ENCODE results near the gene XRN1. TPM values are rescaled to one million over a fixed set of nuclear protein-coding genes. Genes with fewer than 3 reads are reported as not detected.
A peak's percentile ranks its signal among the peaks of the same experiment; 100 is the strongest.

Gene XRN1
- total and polyA plus RNA-seq, 2 donors (not counting 1 experiment from before 2014, with no cell fraction given), result 6.3 to 91.8 TPM

DNA sequence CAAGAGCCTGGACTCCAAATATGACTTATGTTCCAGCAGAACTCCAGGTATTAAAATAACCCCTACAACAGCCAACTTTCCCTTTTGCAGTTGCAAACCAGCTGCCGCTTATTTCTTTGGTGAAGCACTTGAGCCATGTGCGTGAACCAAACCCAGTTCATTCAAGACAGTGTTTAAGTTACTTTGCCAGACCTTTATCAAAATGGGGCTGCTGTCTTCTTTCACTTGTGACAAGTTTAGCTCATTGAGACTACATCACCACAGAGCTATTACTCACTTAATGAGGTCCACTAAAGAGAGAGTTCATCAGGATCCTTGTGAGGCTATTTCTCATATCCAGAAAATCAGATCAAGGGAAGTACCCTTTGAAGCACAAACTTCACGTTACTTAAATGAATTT is 2.4 kb upstream of the XRN1 start:
- Histone ChIP-seq H3K9me3 (ENCODE audit: control extremely low read depth in 1 of 3, control insufficient read depth in 2 of 3, insufficient read depth in 1 of 3, low read length in 2 of 3) (no peaks in the 10 kb centered on the region), H4K20me1 (ENCODE audit: control insufficient read depth, insufficient read depth, low read length, poor library complexity, severe bottlenecking) (peaks cover 6% of the 10 kb centered on the region), H3K36me3 (replicated peaks in 1 of 2; ENCODE audit: control extremely low read depth in 1 of 2, control insufficient read depth in 1 of 2, extremely low read depth in 1 of 2, insufficient read depth in 2 of 2, low read length in 1 of 2) (peaks cover 7 to 13% of the 10 kb centered on the region in 2 experiments), H3K4me2 (replicated peaks; ENCODE audit: low read depth, low read length, poor library complexity, severe bottlenecking) (no peak overlapping the region), H3K79me2 (ENCODE audit: control insufficient read depth, insufficient read depth, low read length) (peaks cover 33% of the 10 kb centered on the region), H3K27me3 (replicated peaks in 1 of 4; ENCODE audit: control extremely low read depth in 1 of 4, control insufficient read depth in 3 of 4, insufficient read depth in 4 of 4, low read length in 3 of 4) (no peaks in the 10 kb centered on the region), H3K4me1 (ENCODE audit: control insufficient read depth in 2 of 2, insufficient read depth in 2 of 2, low read length in 2 of 2) (peaks cover 18 to 22% of the 10 kb centered on the region in 2 donors), H3K27ac (ENCODE audit: low read length in 2 of 2) (no peak overlapping the region), H2AFZ (ENCODE audit: insufficient read depth, low read depth, low read length, poor library complexity, severe bottlenecking) (no peak overlapping the region), H3K9ac (ENCODE audit: low read length) (no peak overlapping the region), H3K4me3 (ENCODE audit: control extremely low read depth in 1 of 5, extremely low read depth in 1 of 5, insufficient read depth in 1 of 5, low read depth in 2 of 5, low read length in 4 of 5) (no peak overlapping the region)
- intact Hi-C loops (cut with micrococcal nuclease), result no loop called here
- Mint-ChIP-seq H3K27me3 (no peaks in the 10 kb centered on the region), H3K4me3 (no peak overlapping the region), H3K4me1 (peaks cover 30% of the 10 kb centered on the region), H3K9me3 (ENCODE audit: insufficient read depth) (no peaks in the 10 kb centered on the region), H3K27ac (no peak overlapping the region)
- POLR2A ChIA-PET, result no interaction called here
- TF ChIP-seq EZH2 (IDR thresholded peaks at IDR 0.05; ENCODE audit: borderline replicate concordance, insufficient read depth, low read depth, low read length, poor library complexity, severe bottlenecking) (no peak), CTCF (IDR thresholded peaks at IDR 0.05) (no peak)
- no peak for DNase-seq
- ATAC-seq (ENCODE audit: low read depth), result no peak
- CTCF ChIA-PET, result no interaction called here
- WGBS (ENCODE audit: insufficient coverage), result 100% methylated on average over 2 of the region's 3 CpGs

DNA sequence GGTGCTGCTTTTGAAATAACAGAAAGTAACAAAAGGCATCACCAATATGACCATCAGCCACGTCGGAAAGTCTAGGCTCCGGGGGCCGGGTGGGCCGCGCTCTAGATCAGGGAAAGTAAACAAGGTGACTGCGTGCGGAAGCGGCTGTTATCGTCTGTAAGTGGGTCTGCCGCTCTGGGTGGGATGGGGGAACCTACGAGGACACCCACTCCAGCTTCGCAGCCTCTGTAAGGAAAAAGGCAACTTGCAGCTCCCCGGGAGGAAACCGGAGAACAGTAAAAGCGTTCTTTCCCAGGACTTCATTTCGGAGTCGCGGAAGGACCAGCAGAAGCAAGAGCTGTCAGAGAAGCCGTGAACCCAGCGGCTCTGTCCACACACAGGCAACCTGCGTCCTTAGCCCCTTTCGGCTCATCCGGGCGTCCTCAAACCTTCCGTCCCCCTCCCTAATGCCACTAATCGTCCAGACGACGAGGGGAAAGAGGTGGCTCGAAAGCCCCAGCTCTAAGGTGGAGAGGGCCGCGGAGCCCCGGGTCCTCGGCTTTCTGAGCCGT is 461 bp downstream of the XRN1 start:
- H3K9ac ChIP-seq (ENCODE audit: low read length), result peak overlapping the region; percentile 98
- POLR2A ChIA-PET, result interaction anchor here (0.6 to 1.0 kb wide), 4 partner anchors 131 to 555 kb away, joined by 3 to 5 read pairs (median 4); partner anchors contain the start of genes ATR and TRPC1
- ATAC-seq (ENCODE audit: low read depth) (peak; percentile 26), DNase-seq (no peak)
- H3K79me2 ChIP-seq (ENCODE audit: control insufficient read depth, insufficient read depth, low read length), result peaks cover 60% of the 10 kb centered on the region
- H3K36me3 ChIP-seq (replicated peaks in 1 of 2; ENCODE audit: control extremely low read depth in 1 of 2, control insufficient read depth in 1 of 2, extremely low read depth in 1 of 2, insufficient read depth in 2 of 2, low read length in 1 of 2), result peaks cover 5 to 8% of the 10 kb centered on the region in 2 experiments
- CTCF ChIA-PET, result no interaction called here
- Mint-ChIP-seq H3K4me3 (peak overlapping the region; percentile 99), H3K27me3 (no peaks in the 10 kb centered on the region), H3K27ac (peak overlapping the region; percentile 100), H3K4me1 (peaks cover 44% of the 10 kb centered on the region), H3K9me3 (ENCODE audit: insufficient read depth) (no peaks in the 10 kb centered on the region)
- peak overlapping the region; percentile 85 to 100 (median 98) for H3K4me3 ChIP-seq (ENCODE audit: control extremely low read depth in 1 of 5, extremely low read depth in 1 of 5, insufficient read depth in 1 of 5, low read depth in 2 of 5, low read length in 4 of 5)
- no peak for TF ChIP-seq CTCF (IDR thresholded peaks at IDR 0.05)
- no peak for TF ChIP-seq EZH2 (IDR thresholded peaks at IDR 0.05; ENCODE audit: borderline replicate concordance, insufficient read depth, low read depth, low read length, poor library complexity, severe bottlenecking)
- no peaks in the 10 kb centered on the region for H3K9me3 ChIP-seq (ENCODE audit: control extremely low read depth in 1 of 3, control insufficient read depth in 2 of 3, insufficient read depth in 1 of 3, low read length in 2 of 3)
- peak overlapping the region; percentile 97 to 100 for H3K27ac ChIP-seq (ENCODE audit: low read length in 2 of 2)
- no peaks in the 10 kb centered on the region for H3K27me3 ChIP-seq (replicated peaks in 1 of 4; ENCODE audit: control extremely low read depth in 1 of 4, control insufficient read depth in 3 of 4, insufficient read depth in 4 of 4, low read length in 3 of 4)
- H3K4me1 ChIP-seq (ENCODE audit: control insufficient read depth in 2 of 2, insufficient read depth in 2 of 2, low read length in 2 of 2), result peaks cover 18 to 24% of the 10 kb centered on the region in 2 donors
- peak overlapping the region; percentile 80 for H3K4me2 ChIP-seq (replicated peaks; ENCODE audit: low read depth, low read length, poor library complexity, severe bottlenecking)
- intact Hi-C loops (cut with micrococcal nuclease), result loop anchor here (2.0 to 5.0 kb wide), 6 partner anchors 150 to 1525 kb away; partner anchors contain the start of genes ATP1B3, DIPK2A, PLS1 and RASA2
- WGBS (ENCODE audit: insufficient coverage), result under 1% methylated on average over 33 of the region's 35 CpGs
- peaks cover 22% of the 10 kb centered on the region for H4K20me1 ChIP-seq (ENCODE audit: control insufficient read depth, insufficient read depth, low read length, poor library complexity, severe bottlenecking)
- H2AFZ ChIP-seq (ENCODE audit: insufficient read depth, low read depth, low read length, poor library complexity, severe bottlenecking), result peak overlapping the region; percentile 86
